Stimulated activated CD4-positive, alpha-beta T cell treated with anti-CD3 and anti-CD28 coated beads, Interleukin-12 subunit alpha, Interleukin-12 subunit beta, amount 100 ng/mL, for 4 hours (primary cell): ENCODE results near the gene TUB.

Source experiments
- DNase-seq: peaks from one replicate; pipeline ENCODE4 v3.0.0-alpha.2; 2020

Gene TUB

GRCh38 chr11:8045839-8046238, 35.2 kb upstream of the TUB start:
- DNase-seq: no peak

GRCh38 chr11:8047382-8047781, 33.6 kb upstream of the TUB start:
- no peak for DNase-seq

- no peak for DNase-seq
Measured at GRCh38 chr11:8049084-8049483, 31.9 kb upstream of the TUB start.

- no peak for DNase-seq
Measured at GRCh38 chr11:8055091-8055835, 25.7 kb upstream of the TUB start.

GRCh38 chr11:8055836-8056526, 25.0 kb upstream of the TUB start:
- DNase-seq: no peak

GRCh38 chr11:8056810-8057463, 24.1 kb upstream of the TUB start:
- DNase-seq: no peak

GRCh38 chr11:8058216-8058615, 22.8 kb upstream of the TUB start:
- no peak for DNase-seq

- no peak for DNase-seq
Measured at GRCh38 chr11:8059030-8059429, 22.0 kb upstream of the TUB start.

- no peak for DNase-seq
Measured at GRCh38 chr11:8059571-8060011, 21.4 kb upstream of the TUB start.

- DNase-seq: no peak
Measured at GRCh38 chr11:8060146-8060719, 20.8 kb upstream of the TUB start.

- no peak for DNase-seq
Measured at GRCh38 chr11:8060801-8061554, 20.0 kb upstream of the TUB start.

GRCh38 chr11:8061555-8062428, 19.2 kb upstream of the TUB start:
- DNase-seq: no peak

GRCh38 chr11:8062781-8063257, 18.2 kb upstream of the TUB start:
- DNase-seq: no peak

GRCh38 chr11:8063324-8063723, 17.7 kb upstream of the TUB start:
- DNase-seq: no peak

GRCh38 chr11:8065031-8065430, 16.0 kb upstream of the TUB start:
- no peak for DNase-seq

GRCh38 chr11:8066036-8066910, 14.7 kb upstream of the TUB start:
- no peak for DNase-seq

- DNase-seq: no peak
Measured at GRCh38 chr11:8066911-8067455, 14.0 kb upstream of the TUB start.

GRCh38 chr11:8067567-8067928, 13.5 kb upstream of the TUB start:
- DNase-seq: no peak

- no peak for DNase-seq
Measured at GRCh38 chr11:8067929-8068575, 13.0 kb upstream of the TUB start.
